ENCODE results near the gene IFT57. TPM values are rescaled to one million over a fixed set of nuclear protein-coding genes. Genes with fewer than 3 reads are reported as not detected.

Gene IFT57
- total RNA-seq, 2 experiments from 2014 or later: 22.0 to 26.9 TPM

Other genes with a start within 250 kb of the IFT57 start
- 100 to 1,000 TPM; 154 to 157 TPM for gene CD47, start 131.4 kb downstream of the IFT57 start, total RNA-seq
- gene HHLA2, start 74.1 kb upstream of the IFT57 start, total RNA-seq: 1 to 10 TPM; 3.9 to 4.0 TPM

Measured in activated naive CD8-positive, alpha-beta T cell treated with anti-CD3 and anti-CD28 coated beads, Interleukin-2, amount 10 ng/mL, durations not matched to agents 7 days and 5 days (primary cell).